BLaER1 treated with 17β-estradiol and CSF1 and Interleukin-3, amounts not matched to agents 10 nM and 100 nM (cell line): Measurements from ENCODE around the gene MAP7D2.

Experiments used
- H3K27ac ChIP-seq, 11 experiments: shearing (Covaris generic); formaldehyde crosslinking; 2 replicates each; pipeline ENCODE4 v1.8.1; 2022
- H3K27me3 ChIP-seq, 11 experiments: shearing (Covaris generic); formaldehyde crosslinking; 2 replicates each; pipeline ENCODE4 v1.8.1; 2022
- H3K36me3 ChIP-seq, 11 experiments: shearing (Covaris generic); formaldehyde crosslinking; 2 replicates each; pipeline ENCODE4 v1.8.1; 2022
- H3K4me1 ChIP-seq, 10 experiments: shearing (Covaris generic); formaldehyde crosslinking; 2 replicates each; pipeline ENCODE4 v1.8.1; 2022
- H3K4me2 ChIP-seq, 11 experiments: shearing (Covaris generic); formaldehyde crosslinking; 2 replicates each; pipeline ENCODE4 v1.8.1; 2022
- H3K4me3 ChIP-seq, 10 experiments: shearing (Covaris generic); formaldehyde crosslinking; 2 replicates each; pipeline ENCODE4 v1.8.1; 2022
- H3K9ac ChIP-seq, 11 experiments: shearing (Covaris generic); formaldehyde crosslinking; 2 replicates each; pipeline ENCODE4 v1.8.1; 2022
- H3K9me3 ChIP-seq, 11 experiments: shearing (Covaris generic); formaldehyde crosslinking; replicated peaks in 1 of 11; 2 replicates each; pipeline ENCODE4 v1.8.1; 2022
- H4K20me1 ChIP-seq, 11 experiments: shearing (Covaris generic); formaldehyde crosslinking; 2 replicates each; pipeline ENCODE4 v1.8.1; 2022
- Cebpa-rat ChIP-seq, 11 experiments: shearing (Covaris generic); IDR thresholded peaks; 2 replicates each; pipeline ENCODE4 v1.8.1; 2022

The MAP7D2 gene

DNA sequence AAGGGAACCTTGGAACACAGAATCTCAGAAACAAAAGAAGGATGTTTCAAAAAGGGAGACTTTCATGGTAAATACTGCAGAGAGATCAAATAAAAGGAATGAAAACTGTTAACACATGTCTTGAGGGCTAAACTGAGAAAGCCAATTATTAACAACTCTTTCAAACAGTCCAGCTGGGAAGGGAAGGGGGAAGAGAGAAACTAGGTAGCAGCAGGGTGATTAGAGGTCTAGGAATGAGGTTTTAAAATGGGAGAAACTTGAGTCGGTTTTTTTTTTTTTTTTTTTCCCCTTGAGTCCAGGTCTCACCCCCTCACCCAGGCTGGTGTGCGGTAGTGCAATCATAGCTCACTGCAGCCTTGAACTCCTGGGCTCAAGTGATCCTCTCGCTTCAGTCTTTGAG is 130.2 kb downstream of the MAP7D2 start:
- Histone ChIP-seq H3K9me3 (peaks cover 8 to 18% (median 13%) of the 10 kb centered on the region in 11 experiments; a peak in 19 of 22 replicates), H3K9ac (no peak overlapping the region), H3K27ac (no peak overlapping the region), H3K4me2 (no peak overlapping the region), H3K4me3 (no peak overlapping the region), H3K4me1 (peaks cover 4 to 28% (median 10%) of the 10 kb centered on the region in 10 experiments; a peak in 15 of 20 replicates), H3K36me3 (peaks cover 0 to 10% (median 4%) of the 10 kb centered on the region in 11 experiments; a peak in 8 of 22 replicates), H3K27me3 (no peaks in the 10 kb centered on the region), H4K20me1 (peaks cover 0 to 11% (median 0%) of the 10 kb centered on the region in 11 experiments; a peak in 4 of 22 replicates)
- no peak for TF ChIP-seq Cebpa-rat (IDR thresholded peaks at IDR 0.05)

DNA sequence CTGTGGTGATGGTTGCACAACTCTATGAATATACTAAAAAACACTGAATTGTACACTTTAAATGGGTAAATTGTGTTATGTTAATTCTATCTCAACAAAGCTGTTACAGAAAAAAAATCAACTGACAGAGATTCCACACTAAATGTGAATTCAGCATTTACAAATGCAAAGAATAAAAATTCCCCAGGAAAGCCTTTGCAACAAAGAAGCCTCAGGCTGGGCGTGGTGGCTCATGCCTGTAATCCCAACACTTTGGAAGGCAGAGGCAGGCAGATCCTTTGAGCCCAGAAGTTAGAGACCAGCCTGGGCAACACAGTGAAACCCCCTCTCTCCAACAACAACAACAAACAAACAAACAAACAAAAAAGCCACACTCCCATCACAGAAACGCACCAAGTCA is 134.8 kb downstream of the MAP7D2 start:
- H3K4me2 ChIP-seq: peak overlapping the region in 3 of 11 experiments; percentile 54 to 58 (median 55); a peak in 7 of 22 replicates
- H3K36me3 ChIP-seq: peaks cover 0 to 25% (median 16%) of the 10 kb centered on the region in 11 experiments; a peak in 19 of 22 replicates
- H3K27ac ChIP-seq: no peak overlapping the region
- H3K4me1 ChIP-seq: peaks cover 0 to 17% (median 5%) of the 10 kb centered on the region in 10 experiments; a peak in 11 of 20 replicates
- peaks cover 20 to 36% (median 32%) of the 10 kb centered on the region in 11 experiments for H3K9me3 ChIP-seq
- peaks cover 0 to 4% (median 0%) of the 10 kb centered on the region in 11 experiments; a peak in 2 of 22 replicates for H4K20me1 ChIP-seq
- no peaks in the 10 kb centered on the region for H3K27me3 ChIP-seq
- no peak overlapping the region for H3K4me3 ChIP-seq
- TF ChIP-seq Cebpa-rat (IDR thresholded peaks at IDR 0.05): no peak
- H3K9ac ChIP-seq: no peak overlapping the region

DNA sequence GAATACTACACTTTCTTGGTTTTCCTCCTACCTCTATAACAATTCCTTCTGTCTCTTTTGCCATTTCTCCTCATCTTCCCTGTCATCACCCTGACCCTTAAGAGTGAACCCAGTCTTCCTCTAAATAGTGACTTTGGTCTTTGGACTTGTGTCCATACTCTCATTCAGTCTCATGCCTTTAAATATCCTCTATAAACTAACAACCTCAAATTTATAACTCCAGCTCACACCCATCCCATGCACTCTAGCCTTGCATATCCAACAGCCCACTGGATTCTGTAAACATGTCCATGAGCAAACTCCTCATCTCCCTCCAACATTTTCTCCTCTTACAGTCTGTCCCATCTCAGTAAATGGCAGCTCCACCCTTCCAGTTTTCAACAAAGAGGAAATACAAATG is 140.9 kb downstream of the MAP7D2 start:
- Histone ChIP-seq H3K4me3 (no peak overlapping the region), H3K4me1 (peaks cover 0 to 15% (median 0%) of the 10 kb centered on the region in 10 experiments; a peak in 4 of 20 replicates), H3K36me3 (peaks cover 0 to 19% (median 15%) of the 10 kb centered on the region in 11 experiments; a peak in 16 of 22 replicates), H3K9me3 (peaks cover 8 to 41% (median 29%) of the 10 kb centered on the region in 11 experiments; a peak in 21 of 22 replicates), H3K27me3 (no peaks in the 10 kb centered on the region), H3K27ac (no peak overlapping the region), H3K4me2 (no peak overlapping the region), H4K20me1 (peaks cover 0 to 25% (median 0%) of the 10 kb centered on the region in 11 experiments; a peak in 4 of 22 replicates), H3K9ac (no peak overlapping the region)
- TF ChIP-seq Cebpa-rat (IDR thresholded peaks at IDR 0.05): no peak

DNA sequence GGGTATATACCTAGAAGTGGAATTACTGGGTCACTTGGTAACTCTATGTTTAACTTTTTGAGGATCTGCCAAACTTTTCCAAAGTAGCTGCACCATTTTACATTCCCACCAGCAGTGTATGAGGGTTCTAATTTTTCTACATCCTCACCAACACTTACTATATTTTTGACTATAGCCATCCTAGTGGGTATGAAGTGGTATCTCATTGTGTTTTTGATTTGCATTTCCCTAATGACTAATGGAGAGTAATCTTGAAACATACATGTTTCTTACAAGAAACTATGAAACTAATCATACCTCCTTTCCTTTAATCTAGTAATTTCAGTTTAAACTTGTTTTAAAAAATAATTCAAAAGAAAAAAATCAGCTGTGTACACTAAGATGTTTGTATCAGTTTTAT is 143.7 kb downstream of the MAP7D2 start:
- H3K4me3 ChIP-seq: no peak overlapping the region
- peaks cover 0 to 27% (median 10%) of the 10 kb centered on the region in 11 experiments; a peak in 17 of 22 replicates for H3K36me3 ChIP-seq
- no peak overlapping the region for H3K9ac ChIP-seq
- H3K4me1 ChIP-seq: peaks cover 0 to 12% (median 0%) of the 10 kb centered on the region in 10 experiments; a peak in 2 of 20 replicates
- peaks cover 0 to 25% (median 0%) of the 10 kb centered on the region in 11 experiments; a peak in 3 of 22 replicates for H4K20me1 ChIP-seq
- TF ChIP-seq Cebpa-rat (IDR thresholded peaks at IDR 0.05): no peak
- peaks cover 8 to 27% (median 17%) of the 10 kb centered on the region in 11 experiments; a peak in 21 of 22 replicates for H3K9me3 ChIP-seq
- no peak overlapping the region for H3K4me2 ChIP-seq
- no peaks in the 10 kb centered on the region for H3K27me3 ChIP-seq
- no peak overlapping the region for H3K27ac ChIP-seq

DNA sequence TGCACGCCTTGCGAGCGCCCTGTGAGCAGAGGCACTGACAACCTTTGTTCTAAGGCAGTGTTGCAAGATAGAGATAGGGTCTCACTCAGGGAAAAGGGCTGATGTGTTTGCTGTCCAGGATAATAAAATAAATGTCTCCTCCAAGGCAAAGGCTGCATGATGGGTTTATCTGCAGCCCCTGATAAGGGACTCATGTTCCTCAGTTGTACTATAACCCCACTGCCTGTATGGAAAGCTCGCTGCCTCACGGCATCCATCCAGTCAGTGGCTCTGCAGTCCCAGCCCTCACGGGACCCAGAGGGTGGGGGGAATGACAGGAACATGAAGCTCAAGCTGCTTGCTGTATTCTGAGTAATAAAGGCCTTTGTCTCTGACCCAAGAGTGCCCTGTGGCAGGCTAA is 148.4 kb downstream of the MAP7D2 start:
- H3K4me2 ChIP-seq: no peak overlapping the region
- H3K9ac ChIP-seq: no peak overlapping the region
- H3K36me3 ChIP-seq: peaks cover 9 to 59% (median 21%) of the 10 kb centered on the region in 11 experiments; a peak in 18 of 22 replicates
- no peak overlapping the region for H3K4me3 ChIP-seq
- peaks cover 0 to 15% (median 0%) of the 10 kb centered on the region in 11 experiments; a peak in 3 of 22 replicates for H4K20me1 ChIP-seq
- H3K27ac ChIP-seq: no peak overlapping the region
- H3K27me3 ChIP-seq: no peaks in the 10 kb centered on the region
- no peak for TF ChIP-seq Cebpa-rat (IDR thresholded peaks at IDR 0.05)
- H3K9me3 ChIP-seq: no peaks in the 10 kb centered on the region
- H3K4me1 ChIP-seq: no peaks in the 10 kb centered on the region

DNA sequence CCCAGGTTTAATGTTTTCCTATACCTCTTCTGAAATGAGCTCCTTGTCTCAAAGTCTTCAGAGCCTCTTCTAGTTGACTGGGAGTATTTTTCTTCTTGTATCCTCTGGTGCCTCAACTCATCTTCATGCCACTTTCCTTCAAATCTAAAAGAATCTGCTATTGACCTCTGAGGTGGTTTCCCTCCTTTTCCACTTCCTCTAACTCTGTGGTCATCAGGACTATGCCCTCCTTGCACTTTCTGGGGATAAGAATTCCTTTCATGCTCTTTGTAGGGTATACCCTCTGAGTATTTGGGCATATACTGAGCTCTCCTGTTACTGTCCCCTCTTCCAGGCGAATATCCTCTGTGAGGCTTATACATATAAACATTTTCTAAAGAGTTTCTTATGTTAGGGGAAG is 150.7 kb downstream of the MAP7D2 start:
- no peak overlapping the region for H3K4me3 ChIP-seq
- no peak for TF ChIP-seq Cebpa-rat (IDR thresholded peaks at IDR 0.05)
- H3K27ac ChIP-seq: no peak overlapping the region
- H3K9me3 ChIP-seq: no peaks in the 10 kb centered on the region
- H3K27me3 ChIP-seq: no peaks in the 10 kb centered on the region
- H3K36me3 ChIP-seq: peaks cover 9 to 67% (median 21%) of the 10 kb centered on the region in 11 experiments; a peak in 18 of 22 replicates
- peaks cover 0 to 5% (median 0%) of the 10 kb centered on the region in 11 experiments; a peak in 2 of 22 replicates for H4K20me1 ChIP-seq
- H3K9ac ChIP-seq: no peak overlapping the region
- no peaks in the 10 kb centered on the region for H3K4me1 ChIP-seq
- H3K4me2 ChIP-seq: no peak overlapping the region

DNA sequence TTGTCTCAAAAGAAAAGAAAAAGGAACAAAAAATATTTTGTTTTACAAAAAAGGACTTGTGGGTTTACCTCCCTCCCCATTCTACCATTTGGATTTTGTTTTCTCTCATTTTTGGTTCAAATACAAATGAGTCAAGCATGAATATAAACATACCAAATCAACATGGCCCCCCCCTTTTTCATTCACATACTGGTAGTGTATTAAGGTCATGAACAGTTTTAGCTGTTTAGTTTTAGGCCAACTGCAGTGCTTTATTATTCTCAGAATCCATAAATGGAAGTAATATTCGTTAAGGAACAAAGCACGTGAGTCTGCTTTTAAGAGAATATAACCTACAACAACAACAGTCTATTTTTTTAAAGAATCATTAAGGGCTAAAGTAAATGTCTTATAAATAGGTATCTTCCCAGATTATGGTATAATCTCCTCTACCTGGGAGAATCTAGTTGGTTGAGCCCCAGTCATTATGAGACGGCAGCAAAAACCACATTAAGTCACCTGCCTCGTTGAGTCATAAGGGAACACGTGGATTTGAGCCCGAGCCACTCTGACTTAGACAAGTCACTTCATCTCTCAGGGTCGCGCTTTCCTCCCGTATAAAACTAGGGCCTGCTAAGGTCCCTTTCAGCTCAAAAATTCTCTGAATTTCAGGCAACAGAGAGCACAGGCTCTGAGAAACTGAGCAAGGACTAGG is 152.5 kb downstream of the MAP7D2 start:
- Histone ChIP-seq H3K36me3 (peaks cover 9 to 66% (median 21%) of the 10 kb centered on the region in 11 experiments; a peak in 18 of 22 replicates), H3K9me3 (no peaks in the 10 kb centered on the region), H4K20me1 (0 out of 22 replicates have a peak, but pooled peaks cover 0 to 4% (median 0%) of the 10 kb centered on the region in 11 experiments), H3K4me3 (no peak overlapping the region), H3K9ac (no peak overlapping the region), H3K4me2 (no peak overlapping the region), H3K4me1 (no peaks in the 10 kb centered on the region), H3K27ac (no peak overlapping the region), H3K27me3 (no peaks in the 10 kb centered on the region)
- no peak for TF ChIP-seq Cebpa-rat (IDR thresholded peaks at IDR 0.05)

DNA sequence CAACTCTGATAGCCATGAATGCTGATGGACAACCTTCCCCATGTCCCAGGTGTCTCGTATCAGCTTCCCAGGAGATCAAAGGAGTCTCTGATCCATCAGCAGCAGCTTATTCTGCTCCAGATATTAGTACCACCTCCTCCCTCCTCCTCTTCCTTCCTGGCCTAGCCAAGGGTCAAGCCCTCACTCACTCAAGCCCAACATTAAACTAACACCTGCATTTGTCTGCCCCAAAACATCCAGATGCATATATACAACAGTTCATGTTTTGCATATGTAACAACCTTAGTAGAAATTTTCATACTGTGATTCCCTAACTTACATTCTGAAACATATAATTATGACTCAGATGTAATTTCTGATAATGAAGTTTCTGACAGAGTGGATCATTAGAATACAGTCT is 155.8 kb downstream of the MAP7D2 start:
- H3K4me3 ChIP-seq: no peak overlapping the region
- no peaks in the 10 kb centered on the region for H3K9me3 ChIP-seq
- no peak overlapping the region for H3K9ac ChIP-seq
- H3K27ac ChIP-seq: no peak overlapping the region
- no peak for TF ChIP-seq Cebpa-rat (IDR thresholded peaks at IDR 0.05)
- H3K4me2 ChIP-seq: no peak overlapping the region
- H3K36me3 ChIP-seq: peaks cover 7 to 44% (median 12%) of the 10 kb centered on the region in 11 experiments; a peak in 16 of 22 replicates
- no peaks in the 10 kb centered on the region; a peak in 1 of 22 replicates for H4K20me1 ChIP-seq
- no peaks in the 10 kb centered on the region for H3K27me3 ChIP-seq
- no peaks in the 10 kb centered on the region for H3K4me1 ChIP-seq
